Gastrocnemius medialis (tissue), 4 donors: ENCODE data around the gene SPTBN1.

Experiments
- CTCF ChIP-seq, 5 experiments: fragments of 450-650 bp in 3 of 5; fragments of 200-600 bp in 2 of 5; sonication (generic) in 2 of 5; IDR thresholded peaks in 4 of 5; conservative IDR thresholded peaks in 1 of 5; 1 replicate in 4 of 5; 2 replicates in 1 of 5; pipeline ENCODE4 v1.5.1; 2016 to 2019; ENCODE audit warnings: antibody characterized with exemption in 5 of 5, mild to moderate bottlenecking in 3 of 5, moderate library complexity in 3 of 5
- POLR2A ChIP-seq, 2 donors: fragments of 450-650 bp; IDR thresholded peaks; one replicate each; pipeline ENCODE4 v1.6.1; 2017; ENCODE audit warnings: antibody characterized with exemption in 2 of 2, mild to moderate bottlenecking in 2 of 2, moderate library complexity in 2 of 2

DNA sequence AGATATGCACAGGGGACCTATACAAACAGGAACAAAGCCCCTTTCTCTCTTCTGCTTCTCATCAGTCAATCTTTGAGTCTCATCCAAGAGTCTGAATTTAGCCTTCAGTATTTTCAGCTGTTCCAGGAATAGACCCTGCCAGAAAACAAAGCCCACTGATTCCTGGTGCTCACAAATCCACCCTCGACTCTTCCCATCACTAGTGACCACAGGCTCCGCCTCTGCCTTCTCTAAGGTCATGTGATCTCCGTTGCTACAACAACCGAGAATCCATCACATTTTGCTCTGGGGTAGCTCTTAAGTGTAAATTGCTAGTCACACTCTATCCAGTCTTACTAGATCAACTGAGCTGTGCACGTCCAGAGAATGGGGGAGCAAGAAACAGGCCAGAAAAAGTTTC is 46.4 kb upstream of the SPTBN1 start:
- TF ChIP-seq CTCF (IDR thresholded peaks at IDR 0.05 in 4 of 5, conservative IDR thresholded peaks at IDR 0.05 in 1 of 5) = no peak
- TF ChIP-seq POLR2A (IDR thresholded peaks at IDR 0.05) = no peak
